Measurements from ENCODE around the gene TSSC4. TPM values are rescaled to one million over a fixed set of nuclear protein-coding genes. Genes with fewer than 3 reads are reported as not detected.

TSSC4 gene
- total RNA-seq, 4 donors from 2014 or later: 54.8 to 70.2 (median 66.3) TPM

DNA sequence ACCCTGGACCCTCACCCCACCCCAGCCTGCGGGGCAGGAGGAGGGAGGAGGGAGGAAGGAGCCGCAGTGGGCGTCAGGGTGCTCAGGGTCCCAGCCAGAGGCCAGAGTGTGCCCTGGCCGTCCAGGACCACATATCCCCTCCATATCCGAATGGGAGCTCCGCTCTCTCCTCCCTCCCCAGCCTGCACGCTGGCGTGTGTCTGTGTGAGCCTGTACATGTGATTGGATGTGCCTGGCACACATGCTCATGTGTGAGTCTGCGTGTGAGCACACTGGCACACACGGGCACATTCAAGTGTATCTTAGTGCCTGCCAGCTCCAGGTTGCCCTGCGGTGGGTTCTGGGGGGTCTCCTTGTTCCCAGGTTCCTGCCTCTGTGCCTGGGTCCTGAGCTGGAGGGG is 8.1 kb downstream of the TSSC4 start:
- Histone ChIP-seq H3K36me3 (peaks cover 0 to 9% of the 10 kb centered on the region in 2 donors), H3K9me3 (no peaks in the 10 kb centered on the region), H3K27me3 (no peaks in the 10 kb centered on the region), H3K4me3 (no peak overlapping the region), H3K4me1 (no peaks in the 10 kb centered on the region), H3K27ac (no peak overlapping the region)
- no peak for ATAC-seq
- TF ChIP-seq POLR2AphosphoS5 (IDR thresholded peaks at IDR 0.05) (no peak), POLR2A (IDR thresholded peaks at IDR 0.05) (no peak), EP300 (IDR thresholded peaks at IDR 0.05) (no peak)
- TF ChIP-seq, protein P1, sequence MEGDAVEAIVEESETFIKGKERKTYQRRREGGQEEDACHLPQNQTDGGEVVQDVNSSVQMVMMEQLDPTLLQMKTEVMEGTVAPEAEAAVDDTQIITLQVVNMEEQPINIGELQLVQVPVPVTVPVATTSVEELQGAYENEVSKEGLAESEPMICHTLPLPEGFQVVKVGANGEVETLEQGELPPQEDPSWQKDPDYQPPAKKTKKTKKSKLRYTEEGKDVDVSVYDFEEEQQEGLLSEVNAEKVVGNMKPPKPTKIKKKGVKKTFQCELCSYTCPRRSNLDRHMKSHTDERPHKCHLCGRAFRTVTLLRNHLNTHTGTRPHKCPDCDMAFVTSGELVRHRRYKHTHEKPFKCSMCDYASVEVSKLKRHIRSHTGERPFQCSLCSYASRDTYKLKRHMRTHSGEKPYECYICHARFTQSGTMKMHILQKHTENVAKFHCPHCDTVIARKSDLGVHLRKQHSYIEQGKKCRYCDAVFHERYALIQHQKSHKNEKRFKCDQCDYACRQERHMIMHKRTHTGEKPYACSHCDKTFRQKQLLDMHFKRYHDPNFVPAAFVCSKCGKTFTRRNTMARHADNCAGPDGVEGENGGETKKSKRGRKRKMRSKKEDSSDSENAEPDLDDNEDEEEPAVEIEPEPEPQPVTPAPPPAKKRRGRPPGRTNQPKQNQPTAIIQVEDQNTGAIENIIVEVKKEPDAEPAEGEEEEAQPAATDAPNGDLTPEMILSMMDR (IDR thresholded peaks at IDR 0.05): no peak
- WGBS, 2 donors (ENCODE audit: low coverage in 1 of 2): 70 to 74% methylated on average over 8 to 9 of the region's 11 CpGs

DNA sequence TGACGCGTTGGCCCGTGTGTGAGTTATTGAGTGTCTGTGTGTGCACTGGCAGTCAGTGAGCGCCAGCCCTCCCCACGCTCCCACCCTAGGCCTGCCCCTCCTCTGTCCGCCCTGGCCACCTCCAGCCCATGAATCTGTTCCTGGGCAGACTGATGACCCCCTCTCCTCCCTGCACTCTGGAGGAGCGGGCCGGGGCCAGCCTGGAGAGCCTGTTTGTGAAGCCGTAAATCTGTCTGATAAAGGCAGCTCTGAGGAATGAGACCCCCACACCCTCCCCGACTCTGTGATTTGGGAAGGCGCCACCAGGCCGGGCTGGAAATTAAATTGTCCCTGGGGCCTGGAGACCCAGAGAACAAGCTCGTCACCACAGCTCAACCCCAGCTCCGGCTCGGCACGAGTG is 8.6 kb downstream of the TSSC4 start:
- H3K27me3 ChIP-seq: no peaks in the 10 kb centered on the region
- peaks cover 0 to 5% of the 10 kb centered on the region in 2 donors for H3K36me3 ChIP-seq
- no peak overlapping the region for H3K27ac ChIP-seq
- H3K4me1 ChIP-seq: no peaks in the 10 kb centered on the region
- WGBS, 2 donors (ENCODE audit: low coverage in 1 of 2): 42% methylated on average over 3 of the region's 16 CpGs; no CpG with 5 or more reads in 1 of the 2 donors
- no peak for ATAC-seq
- TF ChIP-seq, protein P1 (IDR thresholded peaks at IDR 0.05): no peak
- no peak for TF ChIP-seq EP300 (IDR thresholded peaks at IDR 0.05)
- TF ChIP-seq POLR2A (IDR thresholded peaks at IDR 0.05): no peak
- no peak for TF ChIP-seq POLR2AphosphoS5 (IDR thresholded peaks at IDR 0.05)
- H3K9me3 ChIP-seq: no peaks in the 10 kb centered on the region
- H3K4me3 ChIP-seq: no peak overlapping the region

DNA sequence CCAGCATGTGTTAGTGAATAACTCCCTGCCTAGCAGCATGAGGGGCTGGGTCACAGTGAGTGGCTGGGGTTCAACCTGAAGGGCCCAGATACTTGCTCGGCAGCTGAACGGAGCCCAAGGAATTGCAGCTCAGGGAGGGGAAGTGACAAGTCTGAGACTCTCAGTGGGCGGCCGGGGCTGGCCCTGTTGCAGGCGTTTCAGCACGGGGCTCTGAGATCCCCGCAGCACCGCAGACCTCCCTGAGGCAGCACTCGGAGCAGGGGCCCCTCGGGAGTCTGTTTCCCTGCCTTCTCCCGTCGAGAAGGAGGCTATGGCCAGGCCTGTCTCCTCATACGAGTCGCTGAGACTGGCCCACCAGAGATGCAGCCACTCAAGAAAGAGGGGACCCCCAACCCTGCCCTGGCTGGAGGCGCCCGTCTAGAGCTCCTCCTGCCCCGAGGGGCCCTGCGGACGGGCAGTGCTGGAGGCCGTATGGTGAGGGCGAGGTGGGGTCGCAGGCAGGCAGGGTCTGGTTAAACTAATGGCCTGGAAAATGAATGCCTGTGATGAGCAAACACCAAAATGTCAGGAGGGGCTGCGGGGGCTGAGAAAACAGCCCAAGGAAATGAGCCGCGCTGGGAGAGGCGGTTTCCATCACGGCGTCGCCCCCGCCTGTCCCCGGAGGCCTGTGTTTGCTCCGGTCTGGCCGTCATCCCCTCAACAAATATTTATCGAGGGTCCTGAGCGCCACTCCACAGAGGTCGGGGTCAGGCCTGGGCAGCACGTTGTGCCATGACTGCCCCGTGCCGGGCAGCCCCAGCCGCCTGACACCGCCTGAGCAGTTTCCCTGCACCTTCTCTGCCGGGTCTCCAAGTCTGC is 9.3 kb downstream of the TSSC4 start:
- WGBS, 2 donors (ENCODE audit: low coverage in 1 of 2): 39% methylated on average over 10 of the region's 42 CpGs; no CpG with 5 or more reads in 1 of the 2 donors
- H3K9me3 ChIP-seq: no peaks in the 10 kb centered on the region
- H3K36me3 ChIP-seq: no peaks in the 10 kb centered on the region
- ATAC-seq: no peak
- H3K27me3 ChIP-seq: no peaks in the 10 kb centered on the region
- H3K4me3 ChIP-seq: no peak overlapping the region
- H3K4me1 ChIP-seq: no peaks in the 10 kb centered on the region
- no peak overlapping the region for H3K27ac ChIP-seq
- TF ChIP-seq POLR2A (IDR thresholded peaks at IDR 0.05): no peak
- TF ChIP-seq EP300 (IDR thresholded peaks at IDR 0.05): no peak
- TF ChIP-seq, protein P1 (IDR thresholded peaks at IDR 0.05): no peak
- no peak for TF ChIP-seq POLR2AphosphoS5 (IDR thresholded peaks at IDR 0.05)

DNA sequence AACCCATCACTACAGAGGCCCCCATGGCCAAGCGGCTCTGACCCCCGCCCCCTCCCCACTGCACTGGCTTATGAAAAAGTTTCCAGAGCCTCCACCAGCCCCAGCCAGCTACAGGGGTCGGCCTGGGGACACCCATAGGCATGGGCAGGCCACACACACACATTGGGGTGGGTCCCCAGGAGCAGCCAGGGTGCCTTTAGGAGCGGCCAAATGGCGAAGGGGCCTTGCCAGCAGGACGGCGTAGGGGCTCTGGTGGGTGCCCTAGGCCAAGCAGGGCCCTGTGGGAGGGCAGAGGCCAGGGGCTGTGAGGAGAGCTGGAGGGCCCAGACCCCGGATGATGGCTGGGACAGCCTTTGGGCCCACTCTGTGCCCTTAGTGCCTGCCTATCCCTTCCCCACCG is 10.1 kb downstream of the TSSC4 start:
- H3K4me3 ChIP-seq: no peak overlapping the region
- ATAC-seq: no peak
- TF ChIP-seq, protein P1 (IDR thresholded peaks at IDR 0.05): no peak
- TF ChIP-seq POLR2A (IDR thresholded peaks at IDR 0.05): no peak
- H3K27me3 ChIP-seq: no peaks in the 10 kb centered on the region
- no peaks in the 10 kb centered on the region for H3K4me1 ChIP-seq
- WGBS, 2 donors (ENCODE audit: low coverage in 1 of 2): no CpG with 5 or more reads among the region's 9 CpGs
- no peak overlapping the region for H3K27ac ChIP-seq
- H3K36me3 ChIP-seq: no peaks in the 10 kb centered on the region
- H3K9me3 ChIP-seq: no peaks in the 10 kb centered on the region

Data from gastroesophageal sphincter (tissue), 4 donors.